GM12874 (cell line): ENCODE data around the gene KRT32.

Experiments
- TF ChIP-seq, protein P1 (sequence below): IDR thresholded peaks from 2 replicates; pipeline ENCODE4 v1.5.1; 2011; ENCODE audit warnings: low read depth, mild to moderate bottlenecking, control low read depth, low read length, moderate library complexity; ENCODE audit not compliant: insufficient read depth

The KRT32 gene

DNA sequence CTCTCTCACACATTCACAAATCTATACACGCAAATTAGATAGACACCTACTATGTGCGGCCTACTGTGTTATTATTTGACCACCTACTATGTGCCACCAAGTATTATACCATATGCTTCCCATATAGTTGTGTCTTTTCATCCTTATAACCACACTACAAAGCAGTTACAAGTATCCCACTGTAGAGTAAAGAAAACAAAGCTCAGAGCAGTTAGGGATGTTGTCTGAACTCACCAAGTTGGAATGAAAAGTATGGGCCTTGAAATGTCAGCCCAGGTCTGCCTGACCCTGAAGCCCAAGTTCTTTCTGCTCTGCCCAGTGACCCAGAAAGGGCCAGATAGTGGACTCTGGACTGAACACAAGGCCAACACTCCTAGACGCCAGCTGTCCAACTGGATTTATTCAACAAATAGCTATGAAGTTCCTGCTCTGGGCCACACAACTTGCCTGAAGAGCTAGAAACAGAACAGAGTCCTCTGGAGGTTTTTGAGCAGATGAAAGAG is 51.3 kb downstream of the KRT32 start:
- TF ChIP-seq, protein P1, sequence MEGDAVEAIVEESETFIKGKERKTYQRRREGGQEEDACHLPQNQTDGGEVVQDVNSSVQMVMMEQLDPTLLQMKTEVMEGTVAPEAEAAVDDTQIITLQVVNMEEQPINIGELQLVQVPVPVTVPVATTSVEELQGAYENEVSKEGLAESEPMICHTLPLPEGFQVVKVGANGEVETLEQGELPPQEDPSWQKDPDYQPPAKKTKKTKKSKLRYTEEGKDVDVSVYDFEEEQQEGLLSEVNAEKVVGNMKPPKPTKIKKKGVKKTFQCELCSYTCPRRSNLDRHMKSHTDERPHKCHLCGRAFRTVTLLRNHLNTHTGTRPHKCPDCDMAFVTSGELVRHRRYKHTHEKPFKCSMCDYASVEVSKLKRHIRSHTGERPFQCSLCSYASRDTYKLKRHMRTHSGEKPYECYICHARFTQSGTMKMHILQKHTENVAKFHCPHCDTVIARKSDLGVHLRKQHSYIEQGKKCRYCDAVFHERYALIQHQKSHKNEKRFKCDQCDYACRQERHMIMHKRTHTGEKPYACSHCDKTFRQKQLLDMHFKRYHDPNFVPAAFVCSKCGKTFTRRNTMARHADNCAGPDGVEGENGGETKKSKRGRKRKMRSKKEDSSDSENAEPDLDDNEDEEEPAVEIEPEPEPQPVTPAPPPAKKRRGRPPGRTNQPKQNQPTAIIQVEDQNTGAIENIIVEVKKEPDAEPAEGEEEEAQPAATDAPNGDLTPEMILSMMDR, result no peak

DNA sequence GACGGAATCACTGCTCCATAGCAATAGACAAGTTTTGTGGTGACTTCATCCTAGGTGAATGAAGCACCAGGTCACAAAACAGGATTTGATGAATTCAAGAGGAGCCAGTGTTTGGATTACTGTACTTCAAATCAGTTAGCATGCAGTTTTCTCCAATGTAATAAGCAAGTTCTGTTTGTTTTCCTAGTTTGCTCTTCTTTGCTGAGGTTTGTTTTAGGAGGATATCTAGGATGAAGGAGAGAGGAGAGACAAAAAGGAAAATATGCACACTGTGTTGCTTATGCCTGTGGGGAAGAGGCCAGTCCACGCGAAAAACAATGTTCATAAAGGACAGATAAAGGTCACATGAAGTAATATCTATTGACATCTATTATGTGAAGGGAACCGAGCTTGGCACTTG is 51.8 kb downstream of the KRT32 start:
- TF ChIP-seq, protein P1, result no peak

DNA sequence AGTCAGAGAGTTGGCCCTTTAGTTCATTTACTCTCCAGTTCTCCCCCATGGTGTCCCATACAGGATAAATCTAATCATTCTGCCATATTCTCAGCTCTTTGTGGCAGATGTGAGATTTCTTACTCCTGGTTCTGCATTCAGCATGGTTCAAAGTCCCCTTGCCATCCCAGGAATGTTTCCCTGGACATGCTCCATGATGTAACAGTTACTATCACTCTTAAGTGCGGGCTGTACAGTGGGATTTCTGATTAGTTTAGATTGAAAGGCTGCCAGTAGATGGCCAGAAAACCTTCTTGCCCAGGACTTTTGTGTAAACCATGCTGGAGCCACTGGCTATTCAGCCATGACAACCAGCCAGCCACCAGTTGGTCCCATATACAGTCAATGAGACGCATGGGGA is 53.2 kb downstream of the KRT32 start:
- TF ChIP-seq, protein P1, result no peak

DNA sequence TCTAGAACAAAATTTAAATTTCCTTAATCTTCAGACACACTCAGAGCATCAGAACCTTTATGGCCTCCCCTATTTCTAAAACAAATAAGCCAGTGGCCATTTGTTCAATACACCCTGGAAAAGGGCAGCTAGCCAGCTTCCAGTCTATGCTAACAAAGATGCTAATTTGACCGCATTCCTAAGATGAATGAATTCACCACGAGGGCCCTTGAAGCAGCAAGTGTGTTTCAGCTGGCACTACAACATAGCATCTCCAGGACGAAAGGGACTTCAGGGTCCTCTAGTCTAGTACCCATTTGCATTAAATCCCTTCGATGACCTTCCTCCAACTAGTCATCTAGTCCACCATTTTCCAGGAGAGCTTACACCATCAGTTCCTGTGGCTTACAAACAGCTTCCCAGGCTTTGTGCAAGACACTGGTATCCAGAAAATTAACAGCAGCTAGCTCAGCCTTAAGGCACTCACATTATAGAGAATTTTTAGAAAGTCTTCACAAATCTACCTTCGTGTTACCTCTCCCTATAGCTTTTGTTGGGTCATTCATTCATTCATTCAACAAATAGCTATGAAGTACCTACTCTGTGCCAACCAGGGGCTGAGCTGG is 53.7 kb downstream of the KRT32 start:
- TF ChIP-seq, protein P1, result no peak

DNA sequence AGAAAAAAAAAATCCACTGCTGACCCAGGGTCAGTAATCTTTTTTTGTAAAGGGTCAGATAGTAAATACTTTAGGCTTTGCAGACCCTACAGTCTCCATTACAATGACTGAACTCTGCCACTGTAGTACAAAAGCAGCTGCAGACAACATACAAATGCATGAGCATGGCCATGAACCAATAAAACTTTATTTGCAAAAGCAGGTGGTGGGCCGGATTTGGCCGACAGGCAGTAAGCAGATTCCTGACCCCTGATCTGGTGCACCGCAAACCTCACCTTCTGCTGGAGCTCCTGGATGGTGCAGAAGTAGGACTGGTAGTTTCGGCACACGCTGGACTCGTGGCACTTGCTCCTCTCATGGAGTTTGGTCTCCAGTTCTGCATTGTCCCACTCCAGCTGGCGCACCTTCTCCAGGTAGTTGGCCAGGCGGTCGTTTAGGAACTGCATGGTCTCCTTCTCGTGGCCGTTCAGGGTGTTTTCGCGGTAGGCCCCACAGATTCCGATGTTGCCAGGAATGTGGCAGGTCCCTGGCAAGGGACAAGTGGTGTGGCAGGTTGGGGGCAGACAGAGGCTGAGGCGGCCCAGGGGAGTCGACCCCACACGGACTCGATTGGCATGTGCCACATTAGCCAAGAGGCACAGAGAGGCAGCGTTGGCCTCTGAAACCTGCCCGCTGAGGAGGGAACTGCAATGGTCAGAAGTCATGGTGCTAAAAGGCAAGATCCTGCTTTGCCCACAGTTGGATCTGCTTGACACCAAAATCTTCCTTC is 55.9 kb downstream of the KRT32 start:
- TF ChIP-seq, protein P1, result no peak
